PFSK-1 (cell line): ENCODE measurements around the gene OR6Y1.

ENCODE experiments used
- FOXP2 ChIP-seq: optimal IDR thresholded peaks from 2 replicates; pipeline ENCODE3; 2011; ENCODE audit warnings: borderline replicate concordance, control low read depth, inconsistent platforms; ENCODE audit not compliant: insufficient read depth; ENCODE audit errors: extremely low read length, extremely low read depth
- POLR2AphosphoS5 ChIP-seq: IDR thresholded peaks from 2 replicates; pipeline ENCODE4 v1.6.1; 2012; ENCODE audit warnings: low read depth, mild to moderate bottlenecking, control low read depth, low read length, moderate library complexity
- REST ChIP-seq, 2 experiments: IDR thresholded peaks; 2 replicates each; pipeline versions ENCODE4 v1.6.1 to v1.8.0; 2011 to 2012; ENCODE audit warnings: low read depth in 2 of 2, low read length in 2 of 2, control low read depth in 1 of 2, inconsistent platforms in 1 of 2, mild to moderate bottlenecking in 1 of 2, moderate library complexity in 1 of 2; ENCODE audit not compliant: insufficient read depth in 1 of 2
- TAF1 ChIP-seq: IDR thresholded peaks from 2 replicates; pipeline ENCODE4 v1.6.1; 2012; ENCODE audit warnings: low read length, control low read depth, borderline replicate concordance; ENCODE audit not compliant: insufficient read depth

- TF ChIP-seq FOXP2 = no peak
- TF ChIP-seq TAF1 = no peak
- TF ChIP-seq POLR2AphosphoS5 = no peak
- no peak for TF ChIP-seq REST (IDR thresholded peaks at IDR 0.05; ENCODE audit: insufficient read depth in 1 of 2, low read depth in 2 of 2, low read length in 2 of 2)
These were observed 26.9 kb downstream of the OR6Y1 start for GRCh38 chr1:158527190-158527815.
